ENCODE data around the gene RALGPS1.

RALGPS1 gene

DNA sequence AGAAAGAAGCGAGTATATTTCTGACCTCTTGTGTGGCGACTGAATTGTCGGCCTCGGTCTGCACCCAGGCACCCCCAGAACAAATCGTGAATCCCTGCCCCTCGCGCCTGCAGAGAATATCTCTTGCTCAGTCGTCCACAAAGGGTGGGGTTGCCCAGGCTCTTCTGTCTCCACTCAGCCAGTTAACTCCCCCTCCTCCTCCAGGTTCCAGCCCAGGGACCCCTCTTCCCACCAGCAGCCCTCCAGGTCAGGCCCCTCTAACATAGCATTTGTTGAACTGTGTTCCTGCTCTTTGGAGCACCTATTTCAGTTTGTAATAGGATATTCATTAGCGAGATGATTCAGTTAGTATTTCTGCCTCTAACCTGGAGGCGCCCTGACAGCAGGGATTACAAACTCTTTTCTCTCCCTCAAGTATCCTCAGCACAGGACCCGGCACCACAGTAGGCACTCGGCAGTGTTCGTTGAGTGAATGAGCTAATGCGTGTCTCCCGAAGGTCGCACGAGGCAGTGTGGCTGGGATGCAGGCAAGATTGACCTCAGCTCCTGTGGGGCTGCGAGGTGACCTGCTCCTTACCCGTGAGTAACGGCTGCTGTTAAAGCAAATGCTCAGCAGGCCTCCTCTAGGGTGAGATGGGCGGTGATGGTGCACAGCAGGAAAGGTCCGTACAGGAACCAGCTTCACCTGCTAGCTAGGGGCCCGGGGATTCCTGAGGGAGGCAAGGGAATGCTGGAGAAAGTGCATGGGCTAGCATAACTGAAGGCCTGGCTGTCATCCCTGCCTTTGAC, 28.4 kb upstream of the RALGPS1 start:
- TF ChIP-seq, protein P1, sequence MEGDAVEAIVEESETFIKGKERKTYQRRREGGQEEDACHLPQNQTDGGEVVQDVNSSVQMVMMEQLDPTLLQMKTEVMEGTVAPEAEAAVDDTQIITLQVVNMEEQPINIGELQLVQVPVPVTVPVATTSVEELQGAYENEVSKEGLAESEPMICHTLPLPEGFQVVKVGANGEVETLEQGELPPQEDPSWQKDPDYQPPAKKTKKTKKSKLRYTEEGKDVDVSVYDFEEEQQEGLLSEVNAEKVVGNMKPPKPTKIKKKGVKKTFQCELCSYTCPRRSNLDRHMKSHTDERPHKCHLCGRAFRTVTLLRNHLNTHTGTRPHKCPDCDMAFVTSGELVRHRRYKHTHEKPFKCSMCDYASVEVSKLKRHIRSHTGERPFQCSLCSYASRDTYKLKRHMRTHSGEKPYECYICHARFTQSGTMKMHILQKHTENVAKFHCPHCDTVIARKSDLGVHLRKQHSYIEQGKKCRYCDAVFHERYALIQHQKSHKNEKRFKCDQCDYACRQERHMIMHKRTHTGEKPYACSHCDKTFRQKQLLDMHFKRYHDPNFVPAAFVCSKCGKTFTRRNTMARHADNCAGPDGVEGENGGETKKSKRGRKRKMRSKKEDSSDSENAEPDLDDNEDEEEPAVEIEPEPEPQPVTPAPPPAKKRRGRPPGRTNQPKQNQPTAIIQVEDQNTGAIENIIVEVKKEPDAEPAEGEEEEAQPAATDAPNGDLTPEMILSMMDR (IDR thresholded peaks at IDR 0.05) = no peak

DNA sequence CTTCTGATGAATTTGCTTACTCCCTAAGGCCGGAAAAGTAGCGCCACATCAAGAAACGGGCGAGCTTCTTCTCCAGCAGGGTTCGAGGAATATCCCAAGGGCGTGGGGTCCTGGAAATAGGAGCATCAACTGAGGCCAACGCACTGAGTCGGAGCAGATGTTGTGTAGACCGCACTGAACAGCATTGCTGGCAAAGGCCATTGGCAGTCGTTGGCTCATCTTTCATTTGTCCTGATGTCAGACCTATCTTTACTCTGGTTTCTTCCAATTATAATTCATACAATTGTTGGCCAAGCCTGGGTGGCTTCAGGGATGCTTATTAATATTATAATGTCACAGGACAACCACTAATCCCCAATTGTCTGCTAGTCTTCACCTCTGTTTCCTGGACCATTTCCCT, 27.7 kb upstream of the RALGPS1 start:
- TF ChIP-seq, protein P1 (IDR thresholded peaks at IDR 0.05) = no peak

DNA sequence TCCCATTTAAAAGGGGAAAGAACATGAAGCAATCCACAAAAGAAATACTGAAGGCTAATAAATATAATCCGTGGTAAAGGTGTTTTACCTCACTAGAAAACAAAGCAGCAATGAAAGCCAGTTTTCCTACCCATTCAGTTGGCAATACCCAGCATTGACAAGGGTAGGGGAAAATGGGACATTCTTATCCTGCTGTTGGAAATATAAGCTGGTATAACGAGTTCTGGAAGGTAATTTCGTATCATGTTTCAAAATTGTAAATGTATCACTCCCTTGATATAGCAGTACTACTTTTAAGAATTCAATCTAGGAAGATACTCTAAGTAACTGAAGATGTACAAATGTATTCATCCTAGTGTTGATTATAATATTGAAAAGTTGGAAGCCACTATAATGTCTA, 22.9 kb upstream of the RALGPS1 start:
- TF ChIP-seq, protein P1 (IDR thresholded peaks at IDR 0.05) = no peak

DNA sequence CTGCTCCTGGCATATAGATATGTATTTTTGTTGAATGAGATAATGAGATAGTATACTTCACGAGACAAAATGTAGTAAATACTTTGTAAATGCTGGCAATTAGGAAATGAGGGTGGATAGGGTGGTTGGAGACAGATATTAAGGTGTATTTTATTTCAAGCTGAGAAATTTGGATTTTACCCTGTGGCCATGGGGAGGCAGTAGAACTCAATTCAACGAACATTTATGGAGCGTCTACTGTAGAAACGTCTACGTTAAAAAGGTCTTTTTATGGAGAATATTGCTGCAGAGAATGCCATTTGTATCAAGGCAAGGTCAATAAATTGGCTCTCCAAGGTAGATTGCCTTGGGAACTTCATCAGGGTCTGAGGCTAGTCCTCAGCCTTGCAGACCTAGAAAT, 21.5 kb upstream of the RALGPS1 start:
- TF ChIP-seq, protein P1 (IDR thresholded peaks at IDR 0.05) = peak; percentile 53; the same call in 1 of the 2 replicates

DNA sequence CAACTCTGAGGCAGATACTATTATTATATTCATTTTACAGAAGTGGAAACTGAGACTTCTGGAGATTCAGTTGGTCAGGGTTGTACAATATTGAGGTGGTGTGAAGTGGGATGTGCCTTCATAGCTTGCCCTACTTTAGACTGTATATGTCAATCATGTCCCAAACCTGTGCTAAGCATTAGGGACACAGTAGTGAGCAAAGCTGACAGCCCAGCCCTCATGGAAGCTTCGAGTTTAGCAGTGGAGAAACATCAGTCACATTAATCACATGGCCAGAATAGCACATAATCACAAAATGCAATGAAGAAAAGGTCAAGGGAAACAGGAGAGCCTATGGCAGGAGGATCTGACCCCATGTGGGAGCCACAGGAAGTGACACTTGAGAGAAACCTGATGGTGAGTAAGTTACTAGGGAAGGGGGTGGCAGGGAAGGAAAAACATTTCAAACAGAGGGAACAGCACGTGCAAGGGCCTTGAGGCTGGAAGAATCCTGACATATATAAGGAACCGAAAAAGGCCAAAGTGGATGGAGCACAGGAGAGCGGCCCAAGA, 20.5 kb upstream of the RALGPS1 start:
- TF ChIP-seq, protein P1 (IDR thresholded peaks at IDR 0.05) = no peak

DNA sequence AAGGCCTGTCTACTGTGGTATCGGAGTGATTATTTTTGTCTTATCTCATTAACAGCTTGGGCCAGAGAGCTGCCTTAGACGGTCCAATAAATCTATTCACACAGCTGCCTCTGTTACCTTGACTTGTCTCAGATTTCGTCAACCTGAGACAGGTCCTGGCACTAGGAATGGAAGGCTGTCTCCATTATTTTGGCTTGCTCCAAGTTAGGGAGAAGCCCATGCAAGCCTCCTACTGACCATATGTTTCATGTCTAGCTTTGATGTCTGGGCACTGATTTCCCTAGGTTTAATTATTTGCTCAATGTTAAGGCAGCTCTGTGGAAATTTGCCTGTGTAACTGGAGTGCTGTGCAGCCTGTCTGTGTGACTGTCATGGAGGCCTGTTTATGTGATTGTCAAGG, 12.4 kb upstream of the RALGPS1 start:
- TF ChIP-seq, protein P1 (IDR thresholded peaks at IDR 0.05) = no peak

DNA sequence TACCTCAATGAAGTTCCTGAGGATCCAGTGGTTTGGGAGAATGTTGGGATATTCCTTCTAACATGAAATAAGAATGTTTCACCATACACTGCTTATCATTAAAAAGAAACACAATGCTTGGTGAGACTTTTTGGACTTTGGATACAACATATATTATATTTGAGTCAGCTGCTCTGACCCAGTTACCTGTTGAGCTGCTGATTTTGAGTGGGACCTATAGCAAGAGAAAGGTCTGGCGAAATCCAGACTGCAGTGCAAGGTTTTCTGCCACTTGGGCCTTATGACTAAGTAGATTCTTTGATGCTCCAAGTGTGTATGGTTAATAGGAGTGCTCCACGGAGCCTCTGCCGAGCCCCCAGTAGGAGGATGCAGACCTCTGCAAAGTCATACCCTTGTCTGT, 10.0 kb upstream of the RALGPS1 start:
- TF ChIP-seq, protein P1 (IDR thresholded peaks at IDR 0.05) = no peak
